SK-N-DZ (cell line): ENCODE measurements around the gene PPP2R2C.

Experiments
- DNase-seq: peaks from one replicate; pipeline ENCODE4 v3.0.0-alpha.2; 2015; ENCODE audit warnings: low spot score

The PPP2R2C gene

DNA sequence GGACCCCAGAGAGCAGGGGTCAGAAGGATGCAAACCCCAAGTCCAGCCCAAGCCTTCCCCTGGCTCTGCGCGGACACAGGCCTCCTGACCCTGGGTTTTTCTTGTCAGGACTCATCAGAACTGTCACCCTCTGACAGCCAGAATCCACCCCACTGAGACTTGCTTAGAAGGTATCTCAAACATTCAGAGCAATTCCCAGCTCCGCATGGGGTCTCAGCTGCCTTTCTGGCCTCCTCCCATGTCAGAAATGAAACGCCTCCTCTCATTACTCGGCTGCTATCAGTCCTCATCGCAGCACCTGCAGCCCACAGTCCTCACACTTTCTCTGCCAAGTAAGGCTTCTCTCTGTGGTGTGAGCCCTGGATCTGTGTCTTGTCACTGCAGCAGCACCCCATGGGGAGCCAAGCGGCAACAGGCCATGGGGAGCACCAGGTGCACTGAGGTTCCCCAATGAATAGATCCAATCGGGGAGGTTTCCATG, 105.0 kb downstream of the PPP2R2C start:
- DNase-seq = no peak

DNA sequence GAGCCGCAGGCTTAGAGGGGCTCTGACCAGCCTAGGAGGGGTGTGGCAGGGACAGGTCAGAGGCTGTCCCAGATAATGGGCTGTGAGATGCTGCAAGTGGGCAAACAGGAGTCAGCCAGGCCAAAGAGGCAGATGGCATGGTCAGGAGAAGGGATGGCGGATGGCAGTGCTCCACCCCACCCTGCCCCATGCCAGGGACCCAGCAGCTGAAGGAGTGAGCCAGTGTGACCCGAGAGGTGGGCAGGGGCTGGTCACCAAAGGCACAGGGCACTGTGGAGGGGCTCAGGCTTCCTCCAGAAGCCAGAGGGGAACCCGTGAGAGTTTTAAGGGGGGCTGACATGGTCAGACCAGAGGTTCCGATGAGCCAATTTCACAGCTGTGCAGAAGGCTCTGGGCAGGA, 105.8 kb downstream of the PPP2R2C start:
- DNase-seq = no peak

DNA sequence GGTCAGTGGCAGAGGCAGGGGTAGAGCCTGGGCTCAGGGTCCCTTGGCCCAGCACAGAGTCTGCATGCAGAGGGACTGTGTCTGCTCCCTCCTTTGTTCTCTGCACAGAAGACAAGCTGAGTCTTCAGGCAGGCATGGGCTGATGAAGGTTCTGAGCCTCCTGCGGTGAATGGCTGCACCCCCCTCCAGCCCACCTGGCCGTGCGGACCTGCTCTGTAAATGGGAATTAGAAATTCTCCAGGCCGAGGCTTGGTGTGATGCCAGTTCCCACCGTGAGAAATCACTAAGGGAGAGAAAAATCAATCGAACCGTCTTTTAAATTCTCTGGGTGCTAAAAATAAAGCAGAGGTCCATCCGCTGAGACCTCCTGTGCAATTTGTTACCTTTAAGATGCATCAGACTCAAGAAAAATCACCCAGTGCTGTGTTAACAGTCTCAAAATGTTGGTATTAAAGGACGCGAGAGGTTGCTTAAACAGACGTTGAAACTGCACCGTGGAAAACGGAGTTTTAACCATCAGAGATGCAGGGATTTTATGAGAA, 106.8 kb downstream of the PPP2R2C start:
- DNase-seq = no peak

DNA sequence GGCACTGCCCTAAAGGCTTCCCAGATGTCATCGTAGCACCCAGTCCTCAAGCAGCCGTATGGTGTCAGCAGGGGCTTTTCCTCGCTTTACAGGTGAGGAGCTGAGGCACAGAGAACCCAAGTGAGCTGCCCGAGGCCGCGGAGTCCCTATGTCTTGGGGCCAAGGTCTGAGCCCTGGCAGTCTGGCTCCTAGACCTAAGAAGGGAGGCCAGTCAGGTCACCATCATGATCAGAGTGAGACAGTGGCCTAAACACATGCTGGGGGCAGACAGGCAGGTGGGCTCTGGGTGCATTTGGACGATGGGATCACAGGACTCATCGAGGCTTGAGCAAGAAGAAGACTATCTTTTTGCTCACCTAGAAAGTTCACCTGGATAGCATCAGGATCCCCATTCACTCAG, 107.8 kb downstream of the PPP2R2C start:
- DNase-seq = no peak

DNA sequence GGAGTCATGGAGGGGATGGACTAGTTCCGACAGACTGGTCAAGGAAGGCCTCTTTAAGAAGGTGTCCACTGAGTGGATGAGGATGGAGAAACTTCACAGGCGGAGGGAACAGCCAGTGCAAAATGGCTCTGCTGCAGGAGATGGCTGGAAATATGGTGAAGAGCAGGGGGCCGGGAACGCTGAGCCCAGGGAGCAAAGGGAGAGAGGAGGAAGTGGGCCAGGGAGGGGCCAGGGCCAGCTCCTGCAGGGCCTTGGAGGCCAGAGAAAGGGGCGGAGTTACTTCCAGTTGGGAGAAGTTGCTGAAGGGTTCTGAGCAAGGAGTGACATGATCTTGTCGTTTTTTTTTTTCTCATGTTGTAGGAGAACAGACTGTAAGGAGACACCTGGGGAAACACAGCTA, 108.3 kb downstream of the PPP2R2C start:
- DNase-seq = no peak

DNA sequence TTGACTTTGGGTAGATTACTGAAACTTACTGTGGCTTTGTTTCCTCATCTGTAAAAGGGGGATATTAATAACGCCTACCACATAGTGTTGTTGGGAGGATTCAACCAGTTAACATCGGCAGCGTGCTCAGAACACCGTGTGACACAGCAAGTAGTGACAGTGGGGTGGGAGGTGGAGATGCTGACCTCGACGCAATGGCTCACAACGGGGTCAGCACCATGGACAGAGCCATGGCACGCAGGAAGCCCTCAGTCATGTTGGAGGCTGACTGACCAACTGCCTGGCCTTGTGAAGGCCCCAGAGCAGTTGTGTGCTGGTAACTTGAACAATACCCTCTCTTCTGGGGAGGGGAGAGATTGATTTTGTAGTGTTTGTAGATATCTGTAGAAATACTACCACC, 109.5 kb downstream of the PPP2R2C start:
- DNase-seq = no peak

DNA sequence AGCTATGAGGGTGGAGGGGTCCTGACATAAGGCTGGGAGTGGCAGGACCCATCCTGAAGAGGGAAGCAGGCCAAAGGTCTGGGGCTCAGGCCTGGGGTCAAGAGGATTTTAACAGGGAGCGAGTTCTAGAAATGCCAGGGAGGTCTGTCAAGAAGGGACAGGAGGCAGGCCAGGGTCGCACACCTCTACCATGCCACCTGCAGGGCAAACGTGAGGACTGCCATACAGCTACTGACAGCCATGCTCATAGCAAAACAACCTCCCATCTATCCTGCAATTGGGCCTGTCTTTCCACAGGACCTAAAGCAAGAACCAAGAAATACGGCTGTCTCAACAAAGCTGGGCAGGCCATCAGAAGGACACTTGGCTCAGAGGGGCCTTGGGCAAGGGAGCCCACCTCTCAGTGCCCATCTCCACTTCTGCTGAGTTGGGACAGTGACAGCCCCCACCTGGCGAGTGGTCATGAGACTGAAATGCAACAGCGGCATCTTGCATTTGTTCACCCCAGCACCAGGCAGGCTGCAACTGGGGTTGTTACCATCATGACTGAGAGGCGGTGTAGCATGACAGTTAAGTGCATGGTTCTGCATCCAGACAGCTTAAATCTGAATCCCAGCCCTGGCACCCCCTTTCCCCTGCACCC, 110.0 kb downstream of the PPP2R2C start:
- no peak for DNase-seq

DNA sequence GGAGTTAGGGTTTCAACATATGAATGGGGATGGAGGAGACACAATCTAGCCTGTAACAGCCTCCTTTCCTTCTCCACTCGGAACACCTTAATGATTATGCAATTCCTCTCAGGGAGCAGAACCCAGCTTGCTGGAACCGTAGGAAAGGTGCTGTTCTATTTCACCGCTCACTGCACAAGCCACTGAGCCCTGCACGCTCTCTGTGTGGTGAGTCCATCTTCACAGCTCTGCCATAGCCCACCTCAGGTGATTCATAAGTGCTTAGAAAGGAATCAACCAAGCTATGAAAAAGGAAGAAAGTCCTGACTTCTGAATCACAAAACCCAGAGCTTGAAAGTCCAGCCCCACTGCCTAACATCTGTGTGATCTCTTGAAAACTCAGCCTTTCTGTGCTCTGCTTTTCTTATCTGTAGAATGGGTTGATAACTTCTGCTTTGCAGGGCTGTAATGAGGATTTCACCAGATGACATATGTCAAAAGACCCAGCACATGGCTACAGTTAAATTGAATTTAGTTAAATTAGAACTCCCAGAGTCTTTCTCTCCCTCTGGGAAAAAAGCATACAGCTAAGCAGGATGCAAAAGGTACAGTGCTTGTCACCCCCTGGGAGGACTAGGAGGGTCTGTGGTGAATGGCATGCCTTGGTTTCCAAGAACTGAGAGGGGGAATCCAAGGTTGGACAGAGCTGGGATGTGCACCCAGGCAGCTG, 111.2 kb downstream of the PPP2R2C start:
- no peak for DNase-seq

DNA sequence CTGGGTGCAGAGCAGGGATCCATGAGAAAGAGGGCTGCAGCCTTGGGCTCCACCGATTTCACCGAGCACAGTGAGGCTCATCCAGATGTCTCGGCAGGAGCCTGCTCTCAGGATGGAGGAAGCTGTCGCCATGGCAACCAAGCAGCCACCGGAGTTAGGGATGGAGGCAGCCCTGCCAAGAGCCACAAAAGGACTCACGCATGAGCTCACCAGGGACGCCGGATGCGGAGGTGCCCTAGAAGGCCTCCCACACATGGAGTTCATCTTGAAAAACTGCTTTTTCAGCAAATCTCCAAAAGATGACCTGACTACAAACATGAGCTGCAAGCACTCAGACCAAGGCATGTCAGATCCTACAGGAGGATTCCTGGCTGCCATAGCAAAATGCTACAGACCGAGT, 112.0 kb downstream of the PPP2R2C start:
- DNase-seq = peak; percentile 80

DNA sequence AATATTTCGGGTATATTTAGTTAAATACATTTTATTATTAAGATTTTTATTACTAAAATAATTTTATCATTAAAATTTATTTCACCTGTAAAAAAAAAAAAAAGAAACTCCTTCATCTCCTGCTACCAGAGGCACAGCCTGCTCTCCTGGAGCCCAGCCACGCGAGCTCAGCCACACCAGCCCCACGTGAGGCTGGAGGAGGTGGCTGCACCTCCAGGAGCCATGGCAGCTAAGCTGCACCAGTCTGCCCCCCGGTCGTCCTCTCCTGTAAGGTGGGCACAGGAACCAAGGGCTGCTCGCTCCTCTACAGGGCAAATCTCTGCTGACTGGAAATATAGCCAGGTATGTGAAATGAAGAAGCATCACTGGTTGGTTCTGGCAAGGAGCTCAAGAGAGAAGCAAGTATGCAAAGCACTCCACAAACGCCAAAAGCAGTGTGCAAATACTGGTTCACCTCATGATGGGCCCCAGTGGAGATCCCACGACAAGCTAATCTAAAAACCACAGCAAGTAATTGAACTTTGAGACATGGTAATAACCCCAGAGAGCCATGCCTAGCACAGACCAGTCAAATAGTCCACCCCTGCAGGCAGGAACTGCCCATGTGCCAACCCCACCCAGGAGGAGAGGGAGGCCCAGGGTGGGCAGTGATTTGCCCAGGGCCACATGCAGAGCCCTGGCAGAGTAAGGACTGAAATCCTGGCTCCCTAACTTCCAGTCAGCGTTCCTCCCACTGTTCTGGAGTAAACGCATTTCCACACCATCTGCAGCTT, 112.7 kb downstream of the PPP2R2C start:
- no peak for DNase-seq

DNA sequence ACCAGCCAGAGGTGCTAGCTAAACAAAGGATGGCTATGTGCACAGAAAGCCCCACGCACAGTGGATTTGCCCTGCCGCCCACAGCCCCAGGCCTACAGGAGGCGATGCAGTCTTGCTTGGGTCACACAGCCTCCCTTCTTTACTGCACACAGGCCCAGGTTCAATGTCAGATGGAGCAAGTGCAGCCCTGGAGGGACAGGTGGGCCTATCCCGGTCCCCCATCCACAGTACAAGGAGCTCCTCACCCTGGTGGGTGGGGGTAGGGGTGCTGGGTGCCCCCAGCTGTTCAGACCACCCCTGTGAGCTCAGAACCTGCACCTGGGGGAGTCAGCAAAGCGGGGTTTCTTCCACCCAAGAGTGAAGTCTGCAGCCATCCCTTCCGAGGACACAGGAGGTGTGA, 114.9 kb downstream of the PPP2R2C start:
- DNase-seq = no peak

DNA sequence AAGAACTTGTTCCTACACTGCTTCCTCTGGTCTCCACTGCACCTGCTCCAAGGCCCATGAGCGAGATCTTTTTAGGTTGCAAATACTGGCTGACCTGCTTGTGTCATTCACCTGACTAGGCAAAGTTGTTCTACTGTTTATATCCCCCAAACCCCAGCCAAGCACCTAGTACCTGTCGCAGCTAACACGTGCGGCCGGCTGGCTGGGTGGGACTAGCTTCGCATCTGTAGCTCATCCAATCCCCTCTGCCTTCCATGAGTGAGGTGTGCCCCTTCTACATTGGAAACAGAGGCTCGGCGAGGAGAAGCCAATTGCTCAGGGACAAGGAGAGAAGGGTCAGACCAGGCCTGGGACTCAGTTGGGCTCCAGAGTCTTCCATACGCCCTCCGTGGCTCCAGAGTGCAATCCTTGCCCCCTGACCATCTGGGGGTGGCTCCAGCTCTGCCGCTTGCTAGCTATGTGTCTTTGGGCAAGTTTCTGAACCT, 116.3 kb downstream of the PPP2R2C start:
- no peak for DNase-seq

DNA sequence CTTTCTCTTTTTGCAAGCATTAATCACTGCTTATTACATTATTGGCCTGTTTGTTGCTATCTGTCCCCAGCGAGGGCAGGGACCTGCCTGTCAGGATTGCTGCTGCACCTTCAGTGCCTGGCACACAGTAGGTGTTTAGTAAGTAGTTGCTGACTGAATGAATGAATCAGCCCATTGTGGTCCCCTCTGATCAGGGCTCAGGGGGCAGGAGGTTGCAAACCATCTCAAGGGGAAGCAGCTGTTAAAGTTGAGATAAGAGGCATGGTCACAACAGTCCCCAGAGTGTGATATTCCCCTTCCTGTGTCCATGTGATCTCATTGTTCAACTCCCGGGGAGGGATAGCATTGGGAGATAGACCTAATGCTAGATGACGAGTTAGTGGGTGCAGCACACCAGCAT, 117.4 kb downstream of the PPP2R2C start:
- no peak for DNase-seq

DNA sequence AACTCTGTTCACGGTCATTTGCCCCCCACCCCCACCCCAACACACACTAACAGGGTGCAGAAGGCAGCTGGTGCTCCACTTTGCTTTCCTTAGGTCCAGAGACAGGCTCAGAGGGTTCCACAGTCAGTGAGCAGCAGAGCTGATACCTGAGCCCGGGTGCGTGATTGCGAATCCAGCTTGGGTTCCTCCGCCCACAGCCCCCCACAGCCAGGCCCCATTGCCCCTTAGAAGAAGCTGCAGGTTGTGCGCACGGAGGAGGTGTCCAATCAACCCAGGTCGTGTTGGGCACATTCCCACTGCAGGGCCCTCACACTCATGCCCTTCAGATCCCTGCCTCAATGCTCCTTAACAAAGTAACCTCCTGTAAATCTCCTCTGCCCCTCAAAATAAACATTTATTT, 117.8 kb downstream of the PPP2R2C start:
- no peak for DNase-seq

DNA sequence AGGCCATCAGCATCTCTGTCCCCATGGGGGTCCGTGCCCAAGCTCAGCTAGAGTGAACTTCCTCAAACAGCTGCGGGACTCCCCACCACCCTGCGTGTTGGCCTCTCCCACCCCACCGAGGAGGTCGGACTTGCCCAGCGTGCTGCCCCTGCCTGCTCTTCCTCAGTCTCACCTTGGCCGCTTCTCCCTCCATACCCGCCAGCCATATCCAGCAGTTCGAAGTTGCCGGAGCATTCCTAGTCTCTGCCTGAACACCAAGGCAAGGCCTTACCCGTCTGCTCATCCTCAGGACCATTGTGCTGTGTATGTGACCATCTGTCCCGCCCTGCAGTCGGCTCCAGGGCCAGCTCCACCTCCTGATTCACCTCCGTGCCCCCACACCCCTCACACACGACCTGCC, 118.3 kb downstream of the PPP2R2C start:
- no peak for DNase-seq

DNA sequence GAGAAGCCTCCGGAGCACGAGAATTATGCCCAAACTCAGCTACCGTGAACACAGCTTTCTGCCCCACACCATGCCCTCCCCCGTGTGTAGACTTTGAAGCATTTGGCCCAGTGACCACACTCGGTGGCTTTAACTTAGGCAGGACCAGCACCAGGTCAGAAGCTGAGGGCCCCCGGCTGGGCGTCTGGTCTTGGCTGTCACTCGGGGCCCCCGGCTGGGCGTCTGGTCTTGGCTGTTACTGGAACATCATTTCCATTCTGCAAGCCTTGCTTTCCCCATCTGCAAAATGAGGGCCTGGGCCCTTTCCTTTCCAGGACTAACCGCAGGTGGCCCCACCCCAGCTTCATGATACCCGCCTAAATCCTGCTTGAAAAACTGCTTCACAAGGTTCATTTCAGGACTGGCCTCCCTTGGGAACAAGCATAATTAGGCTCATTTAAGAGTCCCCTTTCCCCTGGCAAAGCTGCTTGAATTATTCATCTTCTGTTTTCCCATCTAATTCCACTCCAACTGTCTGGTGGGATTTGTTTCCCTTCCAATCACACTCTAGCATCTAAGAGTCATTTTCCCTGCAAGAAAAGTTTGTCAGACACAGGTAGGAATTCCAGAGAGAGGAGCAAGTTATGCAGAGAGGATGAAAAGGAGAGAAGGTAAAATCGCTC, 120.3 kb downstream of the PPP2R2C start:
- DNase-seq = no peak

DNA sequence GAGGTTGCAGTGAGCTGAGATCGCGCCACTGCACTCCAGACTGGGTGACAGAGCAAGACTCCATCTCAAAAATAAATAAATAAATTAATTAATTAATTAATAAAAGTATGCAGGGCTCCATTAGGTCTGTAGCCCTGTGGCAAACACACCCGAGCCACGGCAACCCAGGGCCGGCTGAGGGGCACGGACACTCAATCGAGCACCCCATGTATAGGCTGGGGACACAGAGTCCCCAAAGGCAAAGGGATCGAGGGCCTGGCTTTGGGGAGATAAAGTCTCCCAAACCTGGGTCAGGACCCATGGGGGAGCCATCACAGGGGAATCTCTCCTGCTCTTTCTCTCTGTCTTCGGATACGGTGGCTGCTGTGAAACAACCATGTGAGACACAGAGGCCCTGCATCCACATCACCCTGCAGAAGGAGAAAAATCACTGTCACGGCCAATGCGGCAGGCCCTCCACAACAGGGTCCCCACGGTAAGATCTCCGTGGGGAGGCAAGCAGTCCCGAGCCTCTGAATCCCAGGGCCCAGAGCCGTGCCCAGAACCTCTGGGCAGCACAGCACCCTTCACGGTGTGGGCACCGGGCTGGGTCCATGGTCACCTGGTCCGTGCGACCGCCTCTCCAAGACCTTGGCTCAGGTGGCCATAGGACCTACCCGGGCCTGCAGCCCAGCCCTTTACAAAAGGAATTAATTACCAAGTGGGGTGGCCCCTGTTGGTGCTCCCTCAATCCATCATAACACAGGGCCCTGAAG, 121.0 kb downstream of the PPP2R2C start:
- DNase-seq = no peak

DNA sequence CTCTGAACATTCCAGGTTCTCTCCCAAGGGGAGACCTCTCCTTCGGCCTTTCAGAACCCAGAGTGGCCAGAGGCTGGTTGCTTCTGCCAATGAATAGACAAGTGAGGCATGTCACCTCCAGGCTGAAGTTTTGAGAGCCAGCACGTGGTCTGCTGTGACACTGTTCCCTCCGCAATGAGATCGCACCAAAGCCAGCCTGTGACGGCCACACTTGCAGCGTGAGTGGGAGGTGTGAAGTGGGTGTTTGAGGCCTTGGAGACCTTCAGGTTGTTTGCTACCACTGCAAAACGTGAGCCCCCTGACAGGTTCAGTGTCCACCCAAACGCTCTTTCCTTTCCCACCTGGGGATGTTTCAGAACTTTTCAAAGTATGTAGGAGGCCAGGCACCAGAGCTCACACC, 121.8 kb downstream of the PPP2R2C start:
- DNase-seq = no peak

DNA sequence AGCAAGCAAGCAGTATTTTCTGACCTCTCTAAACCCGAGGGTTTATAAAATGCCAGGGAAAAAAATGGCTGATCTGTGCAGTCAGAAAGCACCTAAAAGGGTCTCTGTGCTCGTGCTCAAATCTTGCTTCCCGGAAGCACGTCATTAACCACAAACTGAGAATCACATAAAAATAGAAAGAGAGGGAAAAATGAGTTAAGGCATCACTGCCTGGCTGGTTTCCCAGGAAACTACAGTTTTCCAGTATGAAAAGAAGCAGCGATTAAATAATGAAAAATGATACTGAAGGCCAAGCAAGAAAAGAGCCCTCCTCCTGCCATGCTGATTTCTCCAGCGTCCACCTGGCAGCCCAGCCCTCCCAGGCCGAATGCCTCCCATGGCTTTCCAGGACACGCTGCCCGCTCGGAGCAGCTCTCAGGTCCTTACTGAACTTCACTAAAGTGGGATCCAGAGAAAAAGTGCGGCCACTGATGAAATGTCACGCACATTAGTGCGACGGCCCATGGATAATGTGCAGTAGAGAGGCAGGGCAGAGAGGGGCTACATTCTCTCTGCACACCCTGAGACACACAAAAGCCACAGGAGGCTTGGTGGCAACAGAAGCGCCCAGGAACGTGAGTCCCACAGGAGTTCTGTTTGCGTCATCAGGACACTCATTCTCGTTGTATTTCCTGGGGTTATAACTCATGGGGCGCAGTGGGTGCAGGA, 122.4 kb downstream of the PPP2R2C start:
- DNase-seq = no peak

DNA sequence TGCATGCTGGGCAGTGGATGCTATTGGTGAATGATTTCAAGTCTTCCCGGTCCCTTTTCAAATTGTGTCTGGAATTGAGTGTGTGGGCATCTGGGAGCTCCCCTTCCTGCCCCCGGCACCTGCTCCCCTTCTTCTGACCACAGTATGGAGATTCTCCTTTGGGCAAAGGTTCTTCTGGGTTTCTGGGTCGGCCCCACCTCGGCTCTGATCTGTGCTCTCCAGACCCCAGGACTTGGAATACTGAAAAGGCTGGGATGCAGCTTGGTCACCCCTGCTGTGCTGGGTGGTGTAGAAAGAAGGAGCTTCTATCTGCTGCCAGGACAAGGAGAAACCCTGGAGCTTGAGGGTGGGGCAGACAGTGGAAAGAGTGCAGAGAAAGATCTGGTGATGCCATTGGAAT, 124.0 kb downstream of the PPP2R2C start:
- no peak for DNase-seq
